H9 (cell line): ENCODE data around the gene FAM120A. TPM values are rescaled to one million over a fixed set of nuclear protein-coding genes. Genes with fewer than 3 reads are reported as not detected.

Experiments
- DNase-seq: peaks from one replicate; pipeline ENCODE4 v3.0.0-alpha.2; 2017
- H2AFZ ChIP-seq: one replicate; pipeline ENCODE4 v1.6.1; 2013; ENCODE audit warnings: mild to moderate bottlenecking, low read length, control low read depth, moderate library complexity
- H2AK5ac ChIP-seq: 2 replicates; pipeline ENCODE4 v1.6.1; 2013; ENCODE audit warnings: low read length, control low read depth, mixed read lengths; ENCODE audit not compliant: insufficient read length
- H2BK120ac ChIP-seq: one replicate; pipeline ENCODE4 v1.6.1; 2013; ENCODE audit warnings: low read depth, mild to moderate bottlenecking, low read length, control low read depth, inconsistent platforms; ENCODE audit not compliant: poor library complexity, severe bottlenecking
- H2BK12ac ChIP-seq: 2 replicates; pipeline ENCODE4 v1.6.1; 2013; ENCODE audit warnings: low read length, control low read depth, mixed read lengths, low read depth; ENCODE audit not compliant: insufficient read length
- H2BK15ac ChIP-seq: 2 replicates; pipeline ENCODE4 v1.6.1; 2013; ENCODE audit warnings: low read depth, low read length, control low read depth
- H2BK20ac ChIP-seq: one replicate; pipeline ENCODE4 v1.6.1; 2013; ENCODE audit warnings: low read depth, mild to moderate bottlenecking, low read length, control low read depth, inconsistent platforms; ENCODE audit not compliant: poor library complexity, severe bottlenecking
- H2BK5ac ChIP-seq: 2 replicates; pipeline ENCODE4 v1.6.1; 2013; ENCODE audit warnings: low read length, control low read depth, mixed read lengths; ENCODE audit not compliant: insufficient read length
- H3K14ac ChIP-seq: 2 replicates; pipeline ENCODE4 v1.6.1; 2013; ENCODE audit warnings: low read length, control low read depth; ENCODE audit not compliant: insufficient read depth
- H3K18ac ChIP-seq: 2 replicates; pipeline ENCODE4 v1.6.1; 2013; ENCODE audit warnings: low read depth, mild to moderate bottlenecking, mixed read lengths, low read length, control low read depth; ENCODE audit not compliant: insufficient read length
- H3K23ac ChIP-seq: 2 replicates; pipeline ENCODE4 v1.6.1; 2013; ENCODE audit warnings: low read length, control low read depth, mixed read lengths, low read depth; ENCODE audit not compliant: insufficient read length
- H3K23me2 ChIP-seq: 2 replicates; pipeline ENCODE4 v1.6.1; 2013; ENCODE audit warnings: low read depth, mild to moderate bottlenecking, mixed read lengths, low read length, control low read depth; ENCODE audit not compliant: insufficient read length, poor library complexity, severe bottlenecking
- H3K27ac ChIP-seq: 2 replicates; pipeline ENCODE4 v1.5.1; 2013; ENCODE audit warnings: low read length, control low read depth, mixed read lengths, low read depth; ENCODE audit not compliant: insufficient read length
- H3K27me3 ChIP-seq: 2 replicates; pipeline ENCODE4 v1.6.1; 2013; ENCODE audit warnings: low read length, control low read depth, inconsistent platforms; ENCODE audit not compliant: insufficient read depth
- H3K4ac ChIP-seq: 2 replicates; pipeline ENCODE4 v1.6.1; 2013; ENCODE audit warnings: low read depth, mild to moderate bottlenecking, control low read depth, inconsistent platforms, low read length, moderate library complexity
- H3K4me1 ChIP-seq: 2 replicates; pipeline ENCODE4 v1.6.1; 2013; ENCODE audit warnings: low read length, control low read depth, inconsistent platforms; ENCODE audit not compliant: insufficient read depth
- H3K4me2 ChIP-seq: 2 replicates; pipeline ENCODE4 v1.6.1; 2013; ENCODE audit warnings: low read length, control low read depth, mixed read lengths; ENCODE audit not compliant: insufficient read length, insufficient read depth
- H3K56ac ChIP-seq: 2 replicates; pipeline ENCODE4 v1.6.1; 2013; ENCODE audit warnings: low read depth, mild to moderate bottlenecking, mixed read lengths, low read length, control low read depth; ENCODE audit not compliant: insufficient read length
- H3K79me1 ChIP-seq: 2 replicates; pipeline ENCODE4 v1.6.1; 2013; ENCODE audit warnings: low read depth, mild to moderate bottlenecking, moderate library complexity, low read length, control low read depth, inconsistent platforms; ENCODE audit not compliant: insufficient read depth, poor library complexity, severe bottlenecking
- H3K79me2 ChIP-seq: 2 replicates; pipeline ENCODE4 v1.6.1; 2013; ENCODE audit warnings: low read length, control low read depth, inconsistent platforms; ENCODE audit not compliant: insufficient read depth
- H3K9ac ChIP-seq: 2 replicates; pipeline ENCODE4 v1.6.1; 2013; ENCODE audit warnings: low read length, control low read depth, mixed read lengths; ENCODE audit not compliant: insufficient read length; ENCODE audit errors: extremely low read depth
- H3K9me3 ChIP-seq: one replicate; pipeline ENCODE4 v1.6.1; 2013; ENCODE audit warnings: low read depth, low read length, inconsistent platforms; ENCODE audit not compliant: control insufficient read depth
- H3T11ph ChIP-seq: one replicate; pipeline ENCODE4 v1.6.1; 2013; ENCODE audit warnings: mild to moderate bottlenecking, low read length, control low read depth, inconsistent platforms
- H4K20me1 ChIP-seq: one replicate; pipeline ENCODE4 v1.6.1; 2013; ENCODE audit not compliant: control insufficient read depth, insufficient read length, insufficient read depth
- H4K5ac ChIP-seq: 2 replicates; pipeline ENCODE4 v1.6.1; 2013; ENCODE audit warnings: low read depth, mild to moderate bottlenecking, mixed read lengths, low read length, control low read depth; ENCODE audit not compliant: insufficient read length
- H4K8ac ChIP-seq: replicated peaks from 2 replicates; pipeline ENCODE4 v1.6.1; 2013; ENCODE audit warnings: low read length, control low read depth, mixed read lengths, low read depth; ENCODE audit not compliant: insufficient read length
- H4K91ac ChIP-seq: 2 replicates; pipeline ENCODE4 v1.6.1; 2013; ENCODE audit warnings: low read depth, mild to moderate bottlenecking, moderate library complexity, mixed read lengths, low read length, control low read depth; ENCODE audit not compliant: insufficient read length
- H3K27ac Mint-ChIP-seq, 3 experiments: 2 replicates in 2 of 3; 3 replicates in 1 of 3; pipeline ENCODE4 v1.8.0; 2020 to 2021; ENCODE audit warnings: mixed read lengths in 3 of 3, mild to moderate bottlenecking in 1 of 3, moderate library complexity in 1 of 3
- H3K27me3 Mint-ChIP-seq: 2 replicates; pipeline ENCODE4 v1.8.0; 2021; ENCODE audit warnings: low read depth, mild to moderate bottlenecking, moderate library complexity, mixed read lengths
- H3K36me3 Mint-ChIP-seq, 3 experiments: 2 replicates in 2 of 3; 3 replicates in 1 of 3; pipeline ENCODE4 v1.8.0; 2020 to 2021; ENCODE audit warnings: low read depth in 3 of 3, mixed read lengths in 3 of 3; ENCODE audit not compliant: insufficient read depth in 1 of 3
- H3K4me1 Mint-ChIP-seq, 2 experiments: 2 replicates each; pipeline ENCODE4 v1.8.0; 2020; ENCODE audit warnings: mixed read lengths in 2 of 2
- H3K4me3 Mint-ChIP-seq, 2 experiments: 2 replicates in 1 of 2; 3 replicates in 1 of 2; pipeline ENCODE4 v1.8.0; 2020 to 2021; ENCODE audit warnings: mild to moderate bottlenecking in 2 of 2, mixed read lengths in 2 of 2, moderate library complexity in 1 of 2
- H3K9me3 Mint-ChIP-seq, 2 experiments: 2 replicates in 1 of 2; 3 replicates in 1 of 2; pipeline ENCODE4 v1.8.0; 2020; ENCODE audit warnings: mild to moderate bottlenecking in 2 of 2, mixed read lengths in 2 of 2, moderate library complexity in 1 of 2
- WGBS: extraction: QIAGEN DNeasy Blood & Tissue Kit; methylation state at CpG from one replicate; pipeline ENCODE4 v1.1.7; 2013; ENCODE audit warnings: missing lambda C conversion rate, low lambda C conversion rate, mixed read lengths; ENCODE audit not compliant: insufficient read length; ENCODE audit errors: extremely low coverage; 5-methylcytosine and 5-hydroxymethylcytosine counted together
- total RNA-seq: library from RNA; stranded (reverse); gene quantifications from 2 replicates; pipeline ENCODE4 v1.2.1, GENCODE V29; 2021
- TF ChIP-seq, protein P1 (sequence below): fragments of 200-600 bp; sonication (generic); conservative IDR thresholded peaks from 3 replicates; pipeline ENCODE4 v1.8.0; 2021; ENCODE audit warnings: antibody characterized with exemption, mild to moderate bottlenecking

The FAM120A gene
- total RNA-seq, 1 experiment from 2014 or later = 57.7 TPM

DNA sequence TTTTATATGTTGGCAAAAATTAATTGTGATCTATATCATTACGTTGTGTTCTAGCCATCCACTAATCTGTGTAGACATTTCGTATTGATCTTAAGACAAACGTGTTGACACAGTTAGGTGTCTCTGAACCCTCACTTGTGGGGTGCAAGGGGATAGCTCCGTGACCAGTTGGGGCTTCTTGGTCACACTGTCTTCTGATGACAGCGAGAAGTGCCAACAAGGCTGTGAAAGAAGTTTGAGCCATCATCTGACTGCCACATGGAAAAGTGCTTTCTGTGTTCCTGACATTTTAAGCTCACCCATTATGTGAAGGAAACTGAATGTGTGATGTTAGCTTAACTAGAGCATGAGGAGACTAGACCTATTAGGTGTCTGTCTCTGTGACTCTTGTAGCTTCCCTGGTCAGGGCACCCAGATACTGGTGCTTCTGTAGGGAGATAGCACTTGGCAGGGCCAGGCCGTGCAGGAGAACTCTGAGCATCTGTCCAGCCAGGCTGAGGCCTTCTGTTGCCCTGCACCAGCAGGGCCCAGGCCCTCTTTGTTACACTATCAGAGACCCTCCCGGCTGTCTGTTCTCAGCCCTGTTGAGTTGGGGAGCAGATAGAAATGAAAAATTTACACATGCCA is 72.1 kb downstream of the FAM120A start:
- peaks cover 7 to 8% of the 10 kb centered on the region in 2 experiments for H3K4me1 Mint-ChIP-seq
- H4K8ac ChIP-seq = no peak overlapping the region
- H3K4me3 Mint-ChIP-seq = no peak overlapping the region
- TF ChIP-seq, protein P1, sequence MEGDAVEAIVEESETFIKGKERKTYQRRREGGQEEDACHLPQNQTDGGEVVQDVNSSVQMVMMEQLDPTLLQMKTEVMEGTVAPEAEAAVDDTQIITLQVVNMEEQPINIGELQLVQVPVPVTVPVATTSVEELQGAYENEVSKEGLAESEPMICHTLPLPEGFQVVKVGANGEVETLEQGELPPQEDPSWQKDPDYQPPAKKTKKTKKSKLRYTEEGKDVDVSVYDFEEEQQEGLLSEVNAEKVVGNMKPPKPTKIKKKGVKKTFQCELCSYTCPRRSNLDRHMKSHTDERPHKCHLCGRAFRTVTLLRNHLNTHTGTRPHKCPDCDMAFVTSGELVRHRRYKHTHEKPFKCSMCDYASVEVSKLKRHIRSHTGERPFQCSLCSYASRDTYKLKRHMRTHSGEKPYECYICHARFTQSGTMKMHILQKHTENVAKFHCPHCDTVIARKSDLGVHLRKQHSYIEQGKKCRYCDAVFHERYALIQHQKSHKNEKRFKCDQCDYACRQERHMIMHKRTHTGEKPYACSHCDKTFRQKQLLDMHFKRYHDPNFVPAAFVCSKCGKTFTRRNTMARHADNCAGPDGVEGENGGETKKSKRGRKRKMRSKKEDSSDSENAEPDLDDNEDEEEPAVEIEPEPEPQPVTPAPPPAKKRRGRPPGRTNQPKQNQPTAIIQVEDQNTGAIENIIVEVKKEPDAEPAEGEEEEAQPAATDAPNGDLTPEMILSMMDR = no peak
- H2AFZ ChIP-seq = no peak overlapping the region
- no peaks in the 10 kb centered on the region for H3K27me3 Mint-ChIP-seq
- H4K5ac ChIP-seq = no peak overlapping the region
- H3K14ac ChIP-seq = no peak overlapping the region
- no peak overlapping the region for H3K18ac ChIP-seq
- DNase-seq = no peak
- H3K4ac ChIP-seq = no peak overlapping the region
- H3K4me1 ChIP-seq = no peaks in the 10 kb centered on the region
- H2AK5ac ChIP-seq = no peak overlapping the region
- no peak overlapping the region for H2BK20ac ChIP-seq
- no peak overlapping the region for H3T11ph ChIP-seq
- H3K9me3 ChIP-seq = no peaks in the 10 kb centered on the region
- no peaks in the 10 kb centered on the region for H3K27me3 ChIP-seq
- no peaks in the 10 kb centered on the region for H3K79me2 ChIP-seq
- H2BK120ac ChIP-seq = no peak overlapping the region
- no peak overlapping the region for H3K9ac ChIP-seq
- H2BK5ac ChIP-seq = no peak overlapping the region
- WGBS = no CpG with 5 or more reads among the region's 7 CpGs
- H2BK15ac ChIP-seq = no peak overlapping the region
- peaks cover 9% of the 10 kb centered on the region for H3K79me1 ChIP-seq
- no peaks in the 10 kb centered on the region for H3K23me2 ChIP-seq
- no peak overlapping the region for H3K56ac ChIP-seq
- H3K23ac ChIP-seq = no peak overlapping the region
- no peak overlapping the region for H2BK12ac ChIP-seq
- no peaks in the 10 kb centered on the region for H4K20me1 ChIP-seq
- peaks cover 12 to 54% (median 20%) of the 10 kb centered on the region in 3 experiments for H3K36me3 Mint-ChIP-seq
- H4K91ac ChIP-seq = no peak overlapping the region
- peak overlapping the region in 2 of 3 experiments; percentile 7 to 41; a peak in 2 of 7 replicates for H3K27ac Mint-ChIP-seq
- H3K4me2 ChIP-seq = no peak overlapping the region
- no peak overlapping the region for H3K27ac ChIP-seq
- no peaks in the 10 kb centered on the region for H3K9me3 Mint-ChIP-seq
